ENCODE results near the gene MAB21L1.

GRCh38 chr13:35483761-35484160 is 7.3 kb upstream of the MAB21L1 start:
- no peak for TF ChIP-seq POLR2A (IDR thresholded peaks at IDR 0.05; ENCODE audit: low read depth, low read length)
- TF ChIP-seq POLR2AphosphoS5 (IDR thresholded peaks at IDR 0.05; ENCODE audit: insufficient read depth, low read depth, low read length) = no peak
- TF ChIP-seq, protein P1, sequence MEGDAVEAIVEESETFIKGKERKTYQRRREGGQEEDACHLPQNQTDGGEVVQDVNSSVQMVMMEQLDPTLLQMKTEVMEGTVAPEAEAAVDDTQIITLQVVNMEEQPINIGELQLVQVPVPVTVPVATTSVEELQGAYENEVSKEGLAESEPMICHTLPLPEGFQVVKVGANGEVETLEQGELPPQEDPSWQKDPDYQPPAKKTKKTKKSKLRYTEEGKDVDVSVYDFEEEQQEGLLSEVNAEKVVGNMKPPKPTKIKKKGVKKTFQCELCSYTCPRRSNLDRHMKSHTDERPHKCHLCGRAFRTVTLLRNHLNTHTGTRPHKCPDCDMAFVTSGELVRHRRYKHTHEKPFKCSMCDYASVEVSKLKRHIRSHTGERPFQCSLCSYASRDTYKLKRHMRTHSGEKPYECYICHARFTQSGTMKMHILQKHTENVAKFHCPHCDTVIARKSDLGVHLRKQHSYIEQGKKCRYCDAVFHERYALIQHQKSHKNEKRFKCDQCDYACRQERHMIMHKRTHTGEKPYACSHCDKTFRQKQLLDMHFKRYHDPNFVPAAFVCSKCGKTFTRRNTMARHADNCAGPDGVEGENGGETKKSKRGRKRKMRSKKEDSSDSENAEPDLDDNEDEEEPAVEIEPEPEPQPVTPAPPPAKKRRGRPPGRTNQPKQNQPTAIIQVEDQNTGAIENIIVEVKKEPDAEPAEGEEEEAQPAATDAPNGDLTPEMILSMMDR (IDR thresholded peaks at IDR 0.05; ENCODE audit: extremely low read depth in 1 of 2, insufficient read depth in 1 of 2, low read depth in 1 of 2, low read length in 2 of 2) = no peak
- TF ChIP-seq EZH2 (IDR thresholded peaks at IDR 0.05; ENCODE audit: borderline replicate concordance, low read depth, low read length, severe bottlenecking) = no peak

Measured in endothelial cell of umbilical vein (primary cell).